Mucosa of stomach (tissue), 1 donor: ENCODE results near the gene STK38.

Experiments
- H3K27me3 ChIP-seq: one replicate; pipeline ENCODE4 v1.7.0; 2013; ENCODE audit warnings: mild to moderate bottlenecking, low read length; ENCODE audit not compliant: control insufficient read depth, insufficient read depth
- H3K36me3 ChIP-seq: one replicate; pipeline ENCODE4 v1.7.0; 2013; ENCODE audit warnings: low read length; ENCODE audit not compliant: control insufficient read depth, insufficient read depth
- H3K4me1 ChIP-seq: one replicate; pipeline ENCODE4 v1.7.0; 2013; ENCODE audit warnings: mild to moderate bottlenecking, low read length; ENCODE audit not compliant: control insufficient read depth, insufficient read depth
- H3K4me3 ChIP-seq: one replicate; pipeline ENCODE4 v1.7.0; 2013; ENCODE audit warnings: low read length
- H3K9ac ChIP-seq: one replicate; pipeline ENCODE4 v1.7.0; 2013; ENCODE audit warnings: mild to moderate bottlenecking, low read length, moderate library complexity
- H3K9me3 ChIP-seq: one replicate; pipeline ENCODE4 v1.7.0; 2013; ENCODE audit warnings: mild to moderate bottlenecking, low read length, moderate library complexity; ENCODE audit not compliant: control insufficient read depth
- donor health status: Pancreatic carcinoma.

Gene STK38

GRCh38 chr6:36560822-36561221 is 13.5 kb upstream of the STK38 start:
- no peak overlapping the region for H3K9ac ChIP-seq
- H3K36me3 ChIP-seq, result no peaks in the 10 kb centered on the region
- peaks cover 19% of the 10 kb centered on the region for H3K4me1 ChIP-seq
- no peaks in the 10 kb centered on the region for H3K9me3 ChIP-seq
- no peak overlapping the region for H3K4me3 ChIP-seq
- H3K27me3 ChIP-seq, result no peaks in the 10 kb centered on the region

- Histone ChIP-seq H3K9ac (no peak overlapping the region), H3K27me3 (no peaks in the 10 kb centered on the region), H3K9me3 (no peaks in the 10 kb centered on the region), H3K4me1 (peaks cover 19% of the 10 kb centered on the region), H3K4me3 (no peak overlapping the region), H3K36me3 (no peaks in the 10 kb centered on the region)
Measured at GRCh38 chr6:36559011-36559793, 11.9 kb upstream of the STK38 start.

GRCh38 chr6:36556281-36556680 is 9.0 kb upstream of the STK38 start:
- no peaks in the 10 kb centered on the region for H3K27me3 ChIP-seq
- H3K36me3 ChIP-seq, result no peaks in the 10 kb centered on the region
- no peaks in the 10 kb centered on the region for H3K9me3 ChIP-seq
- peaks cover 19% of the 10 kb centered on the region for H3K4me1 ChIP-seq
- H3K4me3 ChIP-seq, result no peak overlapping the region
- H3K9ac ChIP-seq, result no peak overlapping the region

GRCh38 chr6:36555750-36556252 is 8.5 kb upstream of the STK38 start:
- Histone ChIP-seq H3K9me3 (no peaks in the 10 kb centered on the region), H3K9ac (no peak overlapping the region), H3K4me1 (peaks cover 19% of the 10 kb centered on the region), H3K4me3 (no peak overlapping the region), H3K27me3 (no peaks in the 10 kb centered on the region), H3K36me3 (no peaks in the 10 kb centered on the region)

- H3K9ac ChIP-seq, result no peak overlapping the region
- no peak overlapping the region for H3K4me3 ChIP-seq
- H3K9me3 ChIP-seq, result no peaks in the 10 kb centered on the region
- peaks cover 14% of the 10 kb centered on the region for H3K4me1 ChIP-seq
- no peaks in the 10 kb centered on the region for H3K36me3 ChIP-seq
- H3K27me3 ChIP-seq, result no peaks in the 10 kb centered on the region
Measured at GRCh38 chr6:36550473-36551000, 3.3 kb upstream of the STK38 start.

GRCh38 chr6:36548401-36548743 is 1.1 kb upstream of the STK38 start:
- no peak overlapping the region for H3K9ac ChIP-seq
- H3K36me3 ChIP-seq, result no peaks in the 10 kb centered on the region
- H3K9me3 ChIP-seq, result no peaks in the 10 kb centered on the region
- H3K4me3 ChIP-seq, result no peak overlapping the region
- H3K27me3 ChIP-seq, result no peaks in the 10 kb centered on the region
- H3K4me1 ChIP-seq, result peaks cover 20% of the 10 kb centered on the region

GRCh38 chr6:36547646-36548400 is 544 bp upstream of the STK38 start:
- Histone ChIP-seq H3K9ac (peak overlapping the region; percentile 99), H3K4me3 (peak overlapping the region; percentile 90), H3K4me1 (peaks cover 20% of the 10 kb centered on the region), H3K9me3 (no peaks in the 10 kb centered on the region), H3K36me3 (no peaks in the 10 kb centered on the region), H3K27me3 (no peaks in the 10 kb centered on the region)

GRCh38 chr6:36546308-36546919 is 865 bp downstream of the STK38 start:
- peak overlapping the region; percentile 99 for H3K9ac ChIP-seq
- no peaks in the 10 kb centered on the region for H3K9me3 ChIP-seq
- peak overlapping the region; percentile 90 for H3K4me3 ChIP-seq
- no peaks in the 10 kb centered on the region for H3K36me3 ChIP-seq
- H3K4me1 ChIP-seq, result peaks cover 20% of the 10 kb centered on the region
- no peaks in the 10 kb centered on the region for H3K27me3 ChIP-seq

- Histone ChIP-seq H3K4me3 (peak overlapping the region; percentile 90), H3K9ac (peak overlapping the region; percentile 99), H3K4me1 (peaks cover 20% of the 10 kb centered on the region), H3K27me3 (no peaks in the 10 kb centered on the region), H3K9me3 (no peaks in the 10 kb centered on the region), H3K36me3 (no peaks in the 10 kb centered on the region)
Measured at GRCh38 chr6:36545767-36546307, 1.4 kb downstream of the STK38 start.

GRCh38 chr6:36544228-36544627 is 3.1 kb downstream of the STK38 start:
- no peak overlapping the region for H3K9ac ChIP-seq
- no peaks in the 10 kb centered on the region for H3K9me3 ChIP-seq
- H3K36me3 ChIP-seq, result no peaks in the 10 kb centered on the region
- no peaks in the 10 kb centered on the region for H3K27me3 ChIP-seq
- H3K4me3 ChIP-seq, result no peak overlapping the region
- H3K4me1 ChIP-seq, result peaks cover 20% of the 10 kb centered on the region

GRCh38 chr6:36542041-36542440 is 5.2 kb downstream of the STK38 start:
- Histone ChIP-seq H3K36me3 (no peaks in the 10 kb centered on the region), H3K27me3 (no peaks in the 10 kb centered on the region), H3K4me1 (peaks cover 12% of the 10 kb centered on the region), H3K9me3 (no peaks in the 10 kb centered on the region), H3K4me3 (no peak overlapping the region), H3K9ac (no peak overlapping the region)
